Caco-2 (cell line): Measurements from ENCODE around the gene ZNF653. TPM values are rescaled to one million over a fixed set of nuclear protein-coding genes. Genes with fewer than 3 reads are reported as not detected.

Experiments used
- BruUV-seq: library from RNA; stranded (reverse); fragments of 400-500 nt; replicated peaks from 2 replicates; lab custom pipeline; 2021; lab: Mats Ljungman, UMichigan
- CTCF ChIA-PET: fragments of 300-600 bp; sonication (Branson Sonifier 250); formaldehyde crosslinking; loops from one replicate; lab custom pipeline; 2022; ENCODE audit warnings: antibody characterized with exemption; lab: Charles Lee
- POLR2A ChIA-PET: fragments of 300-600 bp; sonication (Branson Sonifier 250); formaldehyde crosslinking; loops from one replicate; lab custom pipeline; 2022; ENCODE audit warnings: antibody characterized with exemption; lab: Charles Lee
- DNase-seq, 2 experiments: peaks; one replicate each; pipeline versions ENCODE4 v3.0.0 to v3.0.0-alpha.2; 2020 to 2022
- H3K27me3 ChIP-seq: replicated peaks from 2 replicates; pipeline ENCODE4 v1.6.0; 2011; ENCODE audit warnings: low read length; ENCODE audit not compliant: control insufficient read depth, insufficient read depth
- H3K36me3 ChIP-seq: 2 replicates; pipeline ENCODE4 v1.5.1; 2011; ENCODE audit warnings: low read length; ENCODE audit not compliant: control insufficient read depth, insufficient read depth
- H3K4me1 ChIP-seq: fragments of 250-450 bp; sonication (Bioruptor Pico); 2 replicates; pipeline ENCODE4 v1.5.1; 2020; ENCODE audit warnings: mild to moderate bottlenecking
- H3K4me3 ChIP-seq: 2 replicates; pipeline ENCODE4 v1.5.1; 2011; ENCODE audit warnings: low read depth, mild to moderate bottlenecking, control low read depth, low read length
- H3K9me3 ChIP-seq: fragments of 250-450 bp; sonication (Bioruptor Pico); 2 replicates; pipeline ENCODE4 v1.5.1; 2020; ENCODE audit warnings: mild to moderate bottlenecking, moderate library complexity
- H3K27ac Mint-ChIP-seq: one replicate; pipeline ENCODE4 v1.8.0; 2022; ENCODE audit warnings: mixed read lengths; ENCODE audit not compliant: unreplicated experiment
- H3K27me3 Mint-ChIP-seq: one replicate; pipeline ENCODE4 v1.8.0; 2022; ENCODE audit warnings: mixed read lengths; ENCODE audit not compliant: insufficient read depth, unreplicated experiment
- H3K36me3 Mint-ChIP-seq: one replicate; pipeline ENCODE4 v1.8.0; 2022; ENCODE audit warnings: mild to moderate bottlenecking, mixed read lengths; ENCODE audit not compliant: insufficient read depth, unreplicated experiment
- H3K4me1 Mint-ChIP-seq: one replicate; pipeline ENCODE4 v1.8.0; 2022; ENCODE audit warnings: low read depth, mixed read lengths; ENCODE audit not compliant: unreplicated experiment
- H3K4me3 Mint-ChIP-seq: one replicate; pipeline ENCODE4 v1.8.0; 2022; ENCODE audit warnings: mild to moderate bottlenecking, moderate library complexity, mixed read lengths; ENCODE audit not compliant: unreplicated experiment
- H3K9me3 Mint-ChIP-seq: one replicate; pipeline ENCODE4 v1.8.0; 2022; ENCODE audit warnings: mixed read lengths; ENCODE audit not compliant: unreplicated experiment
- CTCF ChIP-seq, 2 experiments: fragments of 200-600 bp in 1 of 2; IDR thresholded peaks; 1 replicate in 1 of 2; 2 replicates in 1 of 2; pipeline versions ENCODE4 v1.5.1 to v1.8.0; 2011 to 2022; ENCODE audit warnings: antibody characterized with exemption in 1 of 2, control low read depth in 1 of 2, inconsistent platforms in 1 of 2, low read depth in 1 of 2, low read length in 1 of 2, mild to moderate bottlenecking in 1 of 2, moderate library complexity in 1 of 2; ENCODE audit not compliant: insufficient read depth in 1 of 2, severe bottlenecking in 1 of 2, unreplicated experiment in 1 of 2
- intact Hi-C: fragments of 100-400 bp; cut with micrococcal nuclease; formaldehyde crosslinking; loops from one replicate; pipeline ENCODE4 v1.10.0; 2022; ENCODE audit not compliant: unreplicated experiment
- total RNA-seq: library from RNA; stranded (reverse); gene quantifications from 2 replicates; pipeline ENCODE4 v1.2.3, GENCODE V29; 2022

The ZNF653 gene
- total RNA-seq, 1 experiment from 2014 or later, result 6.1 TPM

- Histone ChIP-seq H3K36me3 (peaks cover 2% of the 10 kb centered on the region), H3K4me1 (no peaks in the 10 kb centered on the region), H3K4me3 (no peak overlapping the region), H3K27me3 (no peaks in the 10 kb centered on the region), H3K9me3 (no peaks in the 10 kb centered on the region)
- H3K9me3 Mint-ChIP-seq, result no peaks in the 10 kb centered on the region
- no peak overlapping the region for H3K4me3 Mint-ChIP-seq
- H3K4me1 Mint-ChIP-seq, result no peaks in the 10 kb centered on the region
- no TSS peak for BruUV-seq
- no peak overlapping the region for H3K27ac Mint-ChIP-seq
- no peak for DNase-seq
- H3K36me3 Mint-ChIP-seq, result peaks cover 60% of the 10 kb centered on the region
- no peaks in the 10 kb centered on the region for H3K27me3 Mint-ChIP-seq
- ChIA-PET POLR2A (interaction anchor here (0.9 kb wide), 1 partner anchor 65 kb away, joined by 4 read pairs; no protein-coding TSS in a partner anchor), CTCF (interaction anchor here (0.9 to 1.6 kb wide), 3 partner anchors 11 to 65 kb away, joined by 3 to 12 read pairs (median 3); partner anchors contain the start of gene ODAD3)
- intact Hi-C loops, result no loop called here
- no peak for TF ChIP-seq CTCF (IDR thresholded peaks at IDR 0.05; ENCODE audit: insufficient read depth in 1 of 2, low read depth in 1 of 2, low read length in 1 of 2, severe bottlenecking in 1 of 2, unreplicated experiment in 1 of 2)
Observed at GRCh38 chr19:11446271-11446651, 59.4 kb downstream of the ZNF653 start.

- POLR2A ChIA-PET, result no interaction called here
- intact Hi-C loops, result no loop called here
- no peak for DNase-seq
Observed at GRCh38 chr19:11445141-11445540, 60.5 kb downstream of the ZNF653 start.

GRCh38 chr19:11444059-11444458 is 61.6 kb downstream of the ZNF653 start:
- ChIA-PET POLR2A (no interaction called here), CTCF (interaction anchor here (0.6 to 1.0 kb wide), 2 partner anchors 63 to 153 kb away, joined by 4 to 5 read pairs; no protein-coding TSS in a partner anchor)
- no peak for TF ChIP-seq CTCF (IDR thresholded peaks at IDR 0.05; ENCODE audit: insufficient read depth in 1 of 2, low read depth in 1 of 2, low read length in 1 of 2, severe bottlenecking in 1 of 2, unreplicated experiment in 1 of 2)
- Mint-ChIP-seq H3K9me3 (no peaks in the 10 kb centered on the region), H3K4me3 (no peak overlapping the region), H3K27ac (no peak overlapping the region), H3K36me3 (peaks cover 59% of the 10 kb centered on the region), H3K27me3 (no peaks in the 10 kb centered on the region), H3K4me1 (no peaks in the 10 kb centered on the region)
- H3K4me1 ChIP-seq, result no peaks in the 10 kb centered on the region
- no peak for DNase-seq
- peaks cover 2% of the 10 kb centered on the region for H3K36me3 ChIP-seq
- no TSS peak for BruUV-seq
- no peaks in the 10 kb centered on the region for H3K27me3 ChIP-seq
- intact Hi-C loops, result no loop called here
- H3K4me3 ChIP-seq, result no peak overlapping the region
- no peaks in the 10 kb centered on the region for H3K9me3 ChIP-seq

More at GRCh38 chr19:11445141-11445540, 60.5 kb downstream of the ZNF653 start:
- CTCF ChIA-PET, result interaction anchor here (0.6 to 1.6 kb wide), 4 partner anchors 10 to 151 kb away, joined by 3 to 12 read pairs (median 3); partner anchors contain the start of gene ODAD3
- no peak overlapping the region for H3K27ac Mint-ChIP-seq
- TF ChIP-seq CTCF (IDR thresholded peaks at IDR 0.05; ENCODE audit: insufficient read depth in 1 of 2, low read depth in 1 of 2, low read length in 1 of 2, severe bottlenecking in 1 of 2, unreplicated experiment in 1 of 2), result no peak
- H3K4me3 ChIP-seq, result no peak overlapping the region
- peaks cover 66% of the 10 kb centered on the region for H3K36me3 Mint-ChIP-seq
- H3K9me3 Mint-ChIP-seq, result no peaks in the 10 kb centered on the region
- no peaks in the 10 kb centered on the region for H3K27me3 Mint-ChIP-seq
- H3K27me3 ChIP-seq, result no peaks in the 10 kb centered on the region
- H3K4me1 Mint-ChIP-seq, result no peaks in the 10 kb centered on the region
- H3K36me3 ChIP-seq, result peaks cover 2% of the 10 kb centered on the region
- no peak overlapping the region for H3K4me3 Mint-ChIP-seq
- H3K9me3 ChIP-seq, result no peaks in the 10 kb centered on the region
- no TSS peak for BruUV-seq
- H3K4me1 ChIP-seq, result no peaks in the 10 kb centered on the region
